Measurements from ENCODE around the gene MFN2. TPM values are rescaled to one million over a fixed set of nuclear protein-coding genes. Genes with fewer than 3 reads are reported as not detected.

The MFN2 gene
- total and polyA plus RNA-seq, 9 of the 15 experiments (the other 6 are each of a cell fraction or from before 2014, with no cell fraction given): 10.5 to 158 (median 87.1) TPM

DNA sequence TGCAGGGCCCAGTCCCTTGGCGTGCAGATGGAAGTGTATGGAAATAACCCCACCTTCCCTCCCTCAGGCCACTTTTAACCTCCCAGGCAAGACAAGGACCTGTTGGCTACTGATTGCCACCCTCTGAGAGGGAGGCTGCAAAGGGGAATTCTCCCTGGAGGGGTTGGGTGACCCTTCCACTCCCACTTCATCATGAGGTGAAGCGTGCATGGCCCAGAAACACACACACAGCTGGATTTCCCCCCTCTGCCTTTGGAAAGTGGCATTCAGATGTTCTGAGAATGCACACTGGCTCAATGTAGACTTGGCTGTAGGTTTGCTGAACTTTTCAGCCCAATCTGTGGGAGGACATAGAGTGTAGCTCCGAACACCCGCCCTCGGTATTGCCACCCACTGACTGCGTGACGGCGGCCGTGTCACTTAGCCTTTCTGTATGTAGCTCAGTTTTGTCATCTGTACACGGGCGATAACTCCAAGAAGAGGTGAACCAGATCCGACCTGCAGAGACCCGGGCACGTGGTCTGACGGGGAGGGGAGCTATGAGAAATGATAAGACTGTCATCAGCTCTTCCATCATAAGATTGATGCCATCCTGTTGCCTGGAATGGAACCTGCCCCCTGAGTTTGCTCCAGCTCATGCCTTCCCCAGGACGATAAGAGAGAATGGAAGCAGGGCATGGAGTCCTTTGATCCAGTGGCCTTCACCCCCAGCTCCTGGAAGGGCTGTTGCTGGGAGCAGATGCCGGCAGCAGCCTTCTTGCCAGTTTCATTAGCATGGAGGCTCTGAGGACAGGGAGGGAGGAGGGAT, 58.3 kb downstream of the MFN2 start (continued):
- TF ChIP-seq SP2 (IDR thresholded peaks at IDR 0.05; ENCODE audit: extremely low read depth, low read depth, low read length, poor library complexity, severe bottlenecking): no peak
- TF ChIP-seq ZNF165 (CRISPR knock-in tag; IDR thresholded peaks at IDR 0.05; ENCODE audit: borderline replicate concordance): 0 out of 2 replicates have a peak, but pooled peaks have one; percentile 18
- TF ChIP-seq SMARCE1 (IDR thresholded peaks at IDR 0.05): peak; percentile 90
- TF ChIP-seq RBM22 (IDR thresholded peaks at IDR 0.05; ENCODE audit: low read depth, low read length, poor library complexity, severe bottlenecking): no peak
- TF ChIP-seq ZNF76 (CRISPR knock-in tag; IDR thresholded peaks at IDR 0.05; ENCODE audit: borderline replicate concordance): peak; percentile 25; the same call in 1 of the 2 replicates
- TF ChIP-seq E2F3 (CRISPR knock-in tag; IDR thresholded peaks at IDR 0.05): no peak
- peak; percentile 70 for TF ChIP-seq TARDBP (IDR thresholded peaks at IDR 0.05)
- TF ChIP-seq ZNF707 (CRISPR knock-in tag; conservative IDR thresholded peaks at IDR 0.05): no peak
- TF ChIP-seq, protein P1, sequence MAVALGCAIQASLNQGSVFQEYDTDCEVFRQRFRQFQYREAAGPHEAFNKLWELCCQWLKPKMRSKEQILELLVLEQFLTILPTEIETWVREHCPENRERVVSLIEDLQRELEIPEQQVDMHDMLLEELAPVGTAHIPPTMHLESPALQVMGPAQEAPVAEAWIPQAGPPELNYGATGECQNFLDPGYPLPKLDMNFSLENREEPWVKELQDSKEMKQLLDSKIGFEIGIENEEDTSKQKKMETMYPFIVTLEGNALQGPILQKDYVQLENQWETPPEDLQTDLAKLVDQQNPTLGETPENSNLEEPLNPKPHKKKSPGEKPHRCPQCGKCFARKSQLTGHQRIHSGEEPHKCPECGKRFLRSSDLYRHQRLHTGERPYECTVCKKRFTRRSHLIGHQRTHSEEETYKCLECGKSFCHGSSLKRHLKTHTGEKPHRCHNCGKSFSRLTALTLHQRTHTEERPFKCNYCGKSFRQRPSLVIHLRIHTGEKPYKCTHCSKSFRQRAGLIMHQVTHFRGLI (CRISPR knock-in tag; IDR thresholded peaks at IDR 0.05): no peak
- no peak for TF ChIP-seq SNRNP70 (optimal IDR thresholded peaks at IDR 0.05; ENCODE audit: low read depth, low read length)
- peak; percentile 59 to 71 for TF ChIP-seq E2F6 (IDR thresholded peaks at IDR 0.05; ENCODE audit: borderline replicate concordance in 1 of 2, extremely low read depth in 1 of 2, insufficient read depth in 1 of 2, insufficient read length in 1 of 2, low read depth in 1 of 2, low read length in 1 of 2, poor library complexity in 1 of 2, severe bottlenecking in 1 of 2)
- TF ChIP-seq RCOR1 (IDR thresholded peaks at IDR 0.05; ENCODE audit: borderline replicate concordance in 1 of 2, low read depth in 2 of 2, low read length in 2 of 2): peak in 1 of 2 experiments; percentile 97; a peak in 2 of 4 replicates
- no peak for TF ChIP-seq PHF20 (IDR thresholded peaks at IDR 0.05; ENCODE audit: partially characterized antibody)
- no peak for TF ChIP-seq BRF1 (IDR thresholded peaks at IDR 0.05; ENCODE audit: borderline replicate concordance, extremely low read depth, insufficient read length)
- TF ChIP-seq TAF1 (IDR thresholded peaks at IDR 0.05; ENCODE audit: control insufficient read depth, extremely low read depth, insufficient read depth, low read length, severe bottlenecking): peak; percentile 31
- TF ChIP-seq EP300 (IDR thresholded peaks at IDR 0.05; ENCODE audit: low read length): peak; percentile 93
- TF ChIP-seq, protein P2, sequence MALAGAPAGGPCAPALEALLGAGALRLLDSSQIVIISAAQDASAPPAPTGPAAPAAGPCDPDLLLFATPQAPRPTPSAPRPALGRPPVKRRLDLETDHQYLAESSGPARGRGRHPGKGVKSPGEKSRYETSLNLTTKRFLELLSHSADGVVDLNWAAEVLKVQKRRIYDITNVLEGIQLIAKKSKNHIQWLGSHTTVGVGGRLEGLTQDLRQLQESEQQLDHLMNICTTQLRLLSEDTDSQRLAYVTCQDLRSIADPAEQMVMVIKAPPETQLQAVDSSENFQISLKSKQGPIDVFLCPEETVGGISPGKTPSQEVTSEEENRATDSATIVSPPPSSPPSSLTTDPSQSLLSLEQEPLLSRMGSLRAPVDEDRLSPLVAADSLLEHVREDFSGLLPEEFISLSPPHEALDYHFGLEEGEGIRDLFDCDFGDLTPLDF (CRISPR knock-in tag; IDR thresholded peaks at IDR 0.05): no peak; the same call in 1 of the 2 replicates
- TF ChIP-seq, protein P3, sequence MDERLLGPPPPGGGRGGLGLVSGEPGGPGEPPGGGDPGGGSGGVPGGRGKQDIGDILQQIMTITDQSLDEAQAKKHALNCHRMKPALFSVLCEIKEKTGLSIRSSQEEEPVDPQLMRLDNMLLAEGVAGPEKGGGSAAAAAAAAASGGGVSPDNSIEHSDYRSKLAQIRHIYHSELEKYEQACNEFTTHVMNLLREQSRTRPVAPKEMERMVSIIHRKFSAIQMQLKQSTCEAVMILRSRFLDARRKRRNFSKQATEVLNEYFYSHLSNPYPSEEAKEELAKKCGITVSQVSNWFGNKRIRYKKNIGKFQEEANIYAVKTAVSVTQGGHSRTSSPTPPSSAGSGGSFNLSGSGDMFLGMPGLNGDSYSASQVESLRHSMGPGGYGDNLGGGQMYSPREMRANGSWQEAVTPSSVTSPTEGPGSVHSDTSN (CRISPR knock-in tag; IDR thresholded peaks at IDR 0.05; ENCODE audit: low read depth): peak; percentile 84
- TF ChIP-seq, protein P3 (tag; conservative IDR thresholded peaks at IDR 0.05; ENCODE audit: low read depth): peak; percentile 100
- TF ChIP-seq CBFA2T3 (IDR thresholded peaks at IDR 0.05): peak; percentile 96
